Loucy (cell line): ENCODE results near the gene KPNB1.

Experiments
- H2AFZ ChIP-seq: fragments of 200-600 bp; sonication (generic); 2 replicates; pipeline ENCODE4 v1.6.0; 2016; ENCODE audit warnings: antibody characterized with exemption, mild to moderate bottlenecking, low read length, moderate library complexity
- H3F3A ChIP-seq: fragments of 200-600 bp; 2 replicates; pipeline ENCODE4 v1.6.0; 2016; ENCODE audit warnings: antibody characterized with exemption, low read depth, mild to moderate bottlenecking
- H3K27me3 ChIP-seq: fragments of 200-600 bp; sonication (generic); 2 replicates; pipeline ENCODE4 v1.6.1; 2014; ENCODE audit warnings: low read length, mild to moderate bottlenecking; ENCODE audit not compliant: insufficient read depth, poor library complexity, severe bottlenecking
- H3K36me3 ChIP-seq: fragments of 200-600 bp; sonication (generic); 2 replicates; pipeline ENCODE4 v1.6.1; 2016; ENCODE audit warnings: low read length; ENCODE audit not compliant: insufficient read depth
- H3K4me1 ChIP-seq: fragments of 200-600 bp; sonication (generic); 2 replicates; pipeline ENCODE4 v1.5.1; 2014; ENCODE audit warnings: low read length, mild to moderate bottlenecking; ENCODE audit not compliant: insufficient read depth, poor library complexity, severe bottlenecking
- H3K4me2 ChIP-seq: fragments of 200-600 bp; sonication (generic); 2 replicates; pipeline ENCODE4 v1.6.0; 2014; ENCODE audit warnings: antibody characterized with exemption, low read length, low read depth, mild to moderate bottlenecking; ENCODE audit not compliant: poor library complexity, severe bottlenecking
- H3K4me3 ChIP-seq: fragments of 200-600 bp; sonication (generic); 2 replicates; pipeline ENCODE4 v1.5.1; 2014; ENCODE audit warnings: low read length, mild to moderate bottlenecking, mixed read lengths; ENCODE audit not compliant: poor library complexity, severe bottlenecking
- H3K79me2 ChIP-seq: fragments of 200-600 bp; sonication (generic); 2 replicates; pipeline ENCODE4 v1.6.1; 2014; ENCODE audit warnings: low read length; ENCODE audit not compliant: insufficient read depth
- H3K9ac ChIP-seq: fragments of 200-600 bp; sonication (generic); 2 replicates; pipeline ENCODE4 v1.6.0; 2014; ENCODE audit warnings: mild to moderate bottlenecking, low read depth, low read length, moderate library complexity; ENCODE audit not compliant: poor library complexity, severe bottlenecking
- H3K9me2 ChIP-seq: fragments of 200-600 bp; sonication (generic); replicated peaks from 2 replicates; pipeline ENCODE4 v1.6.1; 2016; ENCODE audit warnings: low read depth, low read length, mixed read lengths
- H3K9me3 ChIP-seq: fragments of 200-600 bp; sonication (generic); 2 replicates; pipeline ENCODE4 v1.6.1; 2014; ENCODE audit warnings: mild to moderate bottlenecking, antibody characterized with exemption, low read length, low read depth; ENCODE audit not compliant: insufficient read depth
- H4K20me1 ChIP-seq: fragments of 200-600 bp; sonication (generic); 2 replicates; pipeline ENCODE4 v1.6.0; 2014; ENCODE audit warnings: antibody characterized with exemption, low read length, mild to moderate bottlenecking; ENCODE audit not compliant: insufficient read depth, poor library complexity, severe bottlenecking
- EZH2phosphoT487 ChIP-seq: fragments of 200-600 bp; IDR thresholded peaks from 2 replicates; pipeline ENCODE4 v1.6.1; 2018; ENCODE audit warnings: antibody characterized with exemption, mild to moderate bottlenecking, moderate library complexity, borderline replicate concordance
- TF ChIP-seq, protein P1 (sequence below): fragments of 200-600 bp; sonication (generic); conservative IDR thresholded peaks from 2 replicates; pipeline ENCODE4 v1.5.1; 2014; ENCODE audit warnings: mild to moderate bottlenecking, antibody characterized with exemption, low read length

KPNB1 gene

DNA sequence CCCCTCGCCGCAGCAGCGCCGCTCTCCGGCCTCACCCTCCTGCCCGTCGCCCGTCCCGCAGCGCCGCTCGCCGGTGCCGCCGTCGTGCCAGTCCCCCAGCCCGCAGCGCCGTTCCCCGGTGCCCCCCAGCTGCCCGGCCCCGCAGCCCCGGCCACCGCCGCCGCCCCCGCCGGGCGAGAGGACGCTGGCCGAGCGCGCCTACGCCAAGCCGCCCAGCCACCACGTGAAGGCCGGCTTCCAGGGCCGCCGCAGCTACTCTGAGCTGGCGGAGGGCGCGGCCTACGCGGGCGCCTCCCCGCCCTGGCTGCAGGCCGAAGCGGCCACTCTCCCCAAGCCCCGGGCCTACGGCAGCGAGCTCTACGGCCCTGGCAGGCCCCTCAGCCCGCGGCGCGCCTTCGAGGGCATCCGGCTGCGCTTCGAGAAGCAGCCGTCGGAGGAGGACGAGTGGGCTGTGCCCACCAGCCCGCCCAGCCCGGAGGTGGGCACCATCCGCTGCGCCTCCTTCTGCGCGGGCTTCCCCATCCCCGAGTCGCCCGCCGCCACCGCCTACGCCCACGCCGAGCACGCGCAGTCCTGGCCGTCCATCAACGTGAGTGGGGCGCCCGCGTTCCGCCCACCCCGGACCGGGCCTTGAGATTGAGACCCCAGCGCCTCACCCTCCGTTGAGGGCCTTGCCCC lies 59.3 kb downstream of the KPNB1 start:
- Histone ChIP-seq H3K79me2 (no peaks in the 10 kb centered on the region), H3F3A (no peaks in the 10 kb centered on the region), H3K36me3 (no peaks in the 10 kb centered on the region; the same call in 1 of the 2 replicates), H3K4me2 (no peak overlapping the region), H3K9ac (no peak overlapping the region), H3K27me3 (no peaks in the 10 kb centered on the region), H3K9me3 (no peaks in the 10 kb centered on the region), H3K4me3 (no peak overlapping the region), H3K4me1 (peaks cover 37% of the 10 kb centered on the region), H3K9me2 (no peaks in the 10 kb centered on the region), H2AFZ (no peak overlapping the region), H4K20me1 (no peaks in the 10 kb centered on the region)
- TF ChIP-seq, protein P1, sequence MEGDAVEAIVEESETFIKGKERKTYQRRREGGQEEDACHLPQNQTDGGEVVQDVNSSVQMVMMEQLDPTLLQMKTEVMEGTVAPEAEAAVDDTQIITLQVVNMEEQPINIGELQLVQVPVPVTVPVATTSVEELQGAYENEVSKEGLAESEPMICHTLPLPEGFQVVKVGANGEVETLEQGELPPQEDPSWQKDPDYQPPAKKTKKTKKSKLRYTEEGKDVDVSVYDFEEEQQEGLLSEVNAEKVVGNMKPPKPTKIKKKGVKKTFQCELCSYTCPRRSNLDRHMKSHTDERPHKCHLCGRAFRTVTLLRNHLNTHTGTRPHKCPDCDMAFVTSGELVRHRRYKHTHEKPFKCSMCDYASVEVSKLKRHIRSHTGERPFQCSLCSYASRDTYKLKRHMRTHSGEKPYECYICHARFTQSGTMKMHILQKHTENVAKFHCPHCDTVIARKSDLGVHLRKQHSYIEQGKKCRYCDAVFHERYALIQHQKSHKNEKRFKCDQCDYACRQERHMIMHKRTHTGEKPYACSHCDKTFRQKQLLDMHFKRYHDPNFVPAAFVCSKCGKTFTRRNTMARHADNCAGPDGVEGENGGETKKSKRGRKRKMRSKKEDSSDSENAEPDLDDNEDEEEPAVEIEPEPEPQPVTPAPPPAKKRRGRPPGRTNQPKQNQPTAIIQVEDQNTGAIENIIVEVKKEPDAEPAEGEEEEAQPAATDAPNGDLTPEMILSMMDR, result no peak
- TF ChIP-seq EZH2phosphoT487, result no peak

DNA sequence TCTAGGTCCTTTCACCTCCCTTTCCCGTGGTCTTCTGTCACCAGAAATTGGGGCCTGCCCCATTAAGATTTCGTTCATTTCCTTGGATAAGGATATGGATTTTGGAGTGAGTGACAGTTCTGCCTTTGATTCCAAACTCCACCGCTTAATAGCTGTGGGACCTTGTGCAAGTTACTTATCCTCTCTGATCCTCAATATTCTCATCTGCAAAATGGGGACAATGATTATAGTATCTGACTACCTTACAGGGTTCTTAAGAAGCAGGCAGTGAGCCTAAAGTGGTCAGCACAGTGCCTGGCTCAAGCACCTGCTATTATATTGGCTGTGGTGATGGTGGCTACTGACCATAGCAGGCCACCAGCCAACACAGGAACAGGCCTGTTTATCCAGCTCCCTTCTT lies 59.9 kb downstream of the KPNB1 start:
- H3F3A ChIP-seq, result no peaks in the 10 kb centered on the region
- no peak overlapping the region for H3K4me3 ChIP-seq
- H3K79me2 ChIP-seq, result no peaks in the 10 kb centered on the region
- peaks cover 34% of the 10 kb centered on the region for H3K4me1 ChIP-seq
- H3K9ac ChIP-seq, result no peak overlapping the region
- H4K20me1 ChIP-seq, result no peaks in the 10 kb centered on the region
- TF ChIP-seq, protein P1, result no peak
- no peak overlapping the region for H3K4me2 ChIP-seq
- no peak overlapping the region for H2AFZ ChIP-seq
- H3K9me3 ChIP-seq, result no peaks in the 10 kb centered on the region
- no peaks in the 10 kb centered on the region for H3K27me3 ChIP-seq
- no peaks in the 10 kb centered on the region for H3K9me2 ChIP-seq
- H3K36me3 ChIP-seq, result no peaks in the 10 kb centered on the region; the same call in 1 of the 2 replicates

DNA sequence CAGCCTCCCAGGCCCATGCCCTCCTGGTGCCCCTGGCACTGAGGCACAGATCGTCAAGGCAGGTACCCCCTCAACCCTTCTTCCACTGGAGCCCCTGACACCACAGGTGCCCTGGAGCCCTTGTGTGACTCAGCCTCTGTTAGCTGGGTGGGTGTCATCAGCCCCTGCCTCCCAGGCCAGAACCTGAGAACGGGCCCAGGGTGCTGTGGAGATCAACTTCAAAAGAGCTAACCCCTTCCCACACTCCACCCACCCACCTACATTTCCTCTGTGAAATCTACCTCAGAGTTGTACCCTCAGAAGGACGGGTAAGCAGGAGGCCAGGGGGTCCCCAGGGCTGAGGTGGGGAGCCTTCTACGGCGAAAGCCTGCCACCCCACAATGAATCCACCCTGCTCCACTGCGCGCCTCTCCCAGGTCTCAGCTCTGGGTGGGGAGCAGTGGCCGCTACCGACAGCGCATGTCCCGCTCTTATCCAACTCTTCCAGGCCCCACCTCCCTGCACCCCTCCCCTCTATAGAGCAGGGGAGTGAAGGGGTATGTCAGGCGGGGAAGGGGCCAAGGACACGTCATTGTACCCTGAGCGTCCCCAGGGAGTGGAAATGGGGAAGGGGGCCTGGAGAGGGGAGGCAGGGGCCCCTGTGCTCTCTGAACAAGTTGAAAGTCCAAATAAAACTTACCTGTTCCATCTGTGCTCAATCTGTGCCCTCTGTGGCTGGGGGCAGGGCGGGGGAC lies 61.8 kb downstream of the KPNB1 start:
- no peaks in the 10 kb centered on the region for H3K79me2 ChIP-seq
- no peaks in the 10 kb centered on the region for H3F3A ChIP-seq
- H3K4me3 ChIP-seq, result no peak overlapping the region
- H3K4me1 ChIP-seq, result peaks cover 16% of the 10 kb centered on the region
- H2AFZ ChIP-seq, result no peak overlapping the region
- H3K4me2 ChIP-seq, result no peak overlapping the region
- H3K27me3 ChIP-seq, result no peaks in the 10 kb centered on the region
- TF ChIP-seq, protein P1, result no peak
- no peak for TF ChIP-seq EZH2phosphoT487
- H3K36me3 ChIP-seq, result no peaks in the 10 kb centered on the region; the same call in 1 of the 2 replicates
- H3K9me3 ChIP-seq, result no peaks in the 10 kb centered on the region
- no peaks in the 10 kb centered on the region for H4K20me1 ChIP-seq
- H3K9me2 ChIP-seq, result no peaks in the 10 kb centered on the region
- H3K9ac ChIP-seq, result no peak overlapping the region
